Naive thymus-derived CD4-positive, alpha-beta T cell (primary cell): Measurements from ENCODE around the gene CRTC1. TPM values are rescaled to one million over a fixed set of nuclear protein-coding genes. Genes with fewer than 3 reads are reported as not detected.

Experiments
- ATAC-seq: fragments of 150-1000 bp; cut with Tn5 transposase; 2 replicates; pipeline ENCODE4 v1.10.0; 2021; ENCODE audit warnings: mild to moderate bottlenecking, moderate library complexity
- CTCF ChIA-PET: fragments of 350-600 bp; sonication (Branson Sonifier 250); formaldehyde crosslinking; loops from one replicate; lab custom pipeline; 2021; ENCODE audit warnings: antibody characterized with exemption; lab: Charles Lee
- POLR2A ChIA-PET: fragments of 350-600 bp; sonication (Branson Sonifier 250); formaldehyde crosslinking; loops from one replicate; lab custom pipeline; 2021; ENCODE audit warnings: antibody characterized with exemption, inconsistent platforms; lab: Charles Lee
- DNase-seq, 9 donors: peaks; one replicate each; pipeline versions ENCODE4 v3.0.0 to v3.0.0-alpha.2; 2020 to 2022; ENCODE audit warnings: mixed read lengths in 1 of 9
- H3K27ac ChIP-seq: one replicate; pipeline ENCODE4 v1.7.0; 2013; ENCODE audit warnings: mild to moderate bottlenecking, low read depth, low read length, moderate library complexity
- H3K27me3 ChIP-seq, 2 donors: one replicate each; pipeline ENCODE4 v1.7.0; 2013; ENCODE audit warnings: low read length in 2 of 2, mild to moderate bottlenecking in 2 of 2, moderate library complexity in 2 of 2; ENCODE audit not compliant: control insufficient read depth in 2 of 2, insufficient read depth in 2 of 2
- H3K36me3 ChIP-seq, 3 experiments: 1 replicate in 2 of 3; 2 replicates in 1 of 3; pipeline ENCODE4 v1.7.0; 2013; ENCODE audit warnings: low read length in 3 of 3, mild to moderate bottlenecking in 3 of 3, moderate library complexity in 1 of 3; ENCODE audit not compliant: insufficient read depth in 3 of 3, control insufficient read depth in 2 of 3
- H3K4me1 ChIP-seq, 2 donors: one replicate each; pipeline ENCODE4 v1.7.0; 2013; ENCODE audit warnings: low read length in 2 of 2, mild to moderate bottlenecking in 2 of 2, moderate library complexity in 1 of 2; ENCODE audit not compliant: control insufficient read depth in 2 of 2, insufficient read depth in 2 of 2
- H3K4me3 ChIP-seq: 2 replicates; pipeline ENCODE4 v1.7.0; 2013; ENCODE audit warnings: mild to moderate bottlenecking, low read length
- H3K9me3 ChIP-seq, 3 experiments: 1 replicate in 2 of 3; 2 replicates in 1 of 3; pipeline ENCODE4 v1.7.0; 2013; ENCODE audit warnings: low read length in 3 of 3; ENCODE audit not compliant: control insufficient read depth in 2 of 3
- H3K27ac Mint-ChIP-seq, 9 donors: one replicate each; pipeline ENCODE4 v1.8.0; 2020 to 2022; ENCODE audit warnings: mixed read lengths in 9 of 9, mild to moderate bottlenecking in 8 of 9, moderate library complexity in 5 of 9, inconsistent platforms in 2 of 9
- H3K27me3 Mint-ChIP-seq, 5 donors: one replicate each; pipeline ENCODE4 v1.8.0; 2021 to 2022; ENCODE audit warnings: mixed read lengths in 5 of 5, mild to moderate bottlenecking in 1 of 5
- H3K36me3 Mint-ChIP-seq, 5 donors: one replicate each; pipeline ENCODE4 v1.8.0; 2020 to 2022; ENCODE audit warnings: mixed read lengths in 5 of 5, mild to moderate bottlenecking in 3 of 5, inconsistent platforms in 1 of 5
- H3K4me1 Mint-ChIP-seq, 7 donors: one replicate each; pipeline ENCODE4 v1.8.0; 2020 to 2022; ENCODE audit warnings: mixed read lengths in 7 of 7, mild to moderate bottlenecking in 3 of 7, inconsistent platforms in 1 of 7
- H3K4me3 Mint-ChIP-seq, 10 donors: one replicate each; pipeline ENCODE4 v1.8.0; 2020 to 2022; ENCODE audit warnings: mild to moderate bottlenecking in 10 of 10, mixed read lengths in 10 of 10, moderate library complexity in 6 of 10, inconsistent platforms in 2 of 10
- H3K9me3 Mint-ChIP-seq, 11 donors: one replicate each; pipeline ENCODE4 v1.8.0; 2020 to 2022; ENCODE audit warnings: mixed read lengths in 11 of 11, mild to moderate bottlenecking in 4 of 11, inconsistent platforms in 1 of 11, moderate library complexity in 1 of 11
- intact Hi-C, 2 donors: fragments of 100-400 bp; cut with micrococcal nuclease; formaldehyde crosslinking; loops; one replicate each; pipeline ENCODE4 v1.15.1; 2023
- polyA plus RNA-seq, 2 donors: library from polyadenylated mRNA; unstranded; fragments of 300-500 nt; fragmentation: Illumina TruSeq; gene quantifications; one replicate each; pipeline ENCODE4 v1.2.3, GENCODE V29; 2021
- total RNA-seq, 6 experiments: library from RNA in 5 of 6; stranded (reverse) in 5 of 6; gene quantifications; 1 replicate in 5 of 6; 2 replicates in 1 of 6; pipeline ENCODE4 v1.2.3 and lab custom pipeline; 2021 to 2026

The CRTC1 gene
- total and polyA plus RNA-seq, 7 experiments from 2014 or later = 0.97 to 23.4 (median 20.5) TPM

- Mint-ChIP-seq H3K4me3 (peak overlapping the region; percentile 72 to 90 (median 81)), H3K9me3 (peaks cover 0 to 8% (median 0%) of the 10 kb centered on the region in 11 donors), H3K27me3 (peaks cover 59 to 85% (median 68%) of the 10 kb centered on the region in 5 donors), H3K36me3 (peaks cover 0 to 8% (median 0%) of the 10 kb centered on the region in 5 donors), H3K27ac (peak overlapping the region in 2 of 9 donors; percentile 31 to 49), H3K4me1 (peaks cover 22 to 55% (median 40%) of the 10 kb centered on the region in 7 donors)
- ChIA-PET POLR2A (interaction anchor here (1.1 kb wide), 1 partner anchor 176 kb away, joined by 3 read pairs; the partner anchor contains the start of gene TMEM59L), CTCF (no interaction called here)
- DNase-seq (no peak), ATAC-seq (no peak)
- intact Hi-C loops = loop anchor here (5.0 to 10.0 kb wide), 2 partner anchors 46 to 176 kb away; partner anchors contain the start of genes TMEM59L (in 1 of the 2) and UPF1 (in 1 of the 2)
- H3K27me3 ChIP-seq = peaks cover 5 to 26% of the 10 kb centered on the region in 2 donors
- H3K9me3 ChIP-seq = no peaks in the 10 kb centered on the region
- no peak overlapping the region for H3K27ac ChIP-seq
- H3K4me3 ChIP-seq = no peak overlapping the region
- H3K4me1 ChIP-seq = peaks cover 11 to 20% of the 10 kb centered on the region in 2 donors
- H3K36me3 ChIP-seq = no peaks in the 10 kb centered on the region
Measured at GRCh38 chr19:18788529-18789421, 105.3 kb downstream of the CRTC1 start.

GRCh38 chr19:18789422-18789869 lies 106.0 kb downstream of the CRTC1 start:
- Mint-ChIP-seq H3K27me3 (peaks cover 61 to 85% (median 72%) of the 10 kb centered on the region in 5 donors), H3K27ac (peak overlapping the region in 2 of 9 donors; percentile 31 to 49), H3K4me1 (peaks cover 22 to 55% (median 37%) of the 10 kb centered on the region in 7 donors), H3K4me3 (peak overlapping the region; percentile 72 to 90 (median 81)), H3K9me3 (peaks cover 0 to 8% (median 0%) of the 10 kb centered on the region in 11 donors), H3K36me3 (peaks cover 0 to 8% (median 0%) of the 10 kb centered on the region in 5 donors)
- ChIA-PET CTCF (no interaction called here), POLR2A (interaction anchor here (1.1 kb wide), 1 partner anchor 177 kb away, joined by 3 read pairs; the partner anchor contains the start of gene TMEM59L)
- Histone ChIP-seq H3K9me3 (no peaks in the 10 kb centered on the region), H3K36me3 (no peaks in the 10 kb centered on the region), H3K27ac (no peak overlapping the region), H3K27me3 (peaks cover 5 to 26% of the 10 kb centered on the region in 2 donors), H3K4me3 (no peak overlapping the region), H3K4me1 (peaks cover 11 to 20% of the 10 kb centered on the region in 2 donors)
- intact Hi-C loops = loop anchor here (5.0 to 10.0 kb wide), 2 partner anchors 45 to 177 kb away; partner anchors contain the start of genes TMEM59L (in 1 of the 2) and UPF1 (in 1 of the 2)
- no peak for DNase-seq
- ATAC-seq = no peak

DNA sequence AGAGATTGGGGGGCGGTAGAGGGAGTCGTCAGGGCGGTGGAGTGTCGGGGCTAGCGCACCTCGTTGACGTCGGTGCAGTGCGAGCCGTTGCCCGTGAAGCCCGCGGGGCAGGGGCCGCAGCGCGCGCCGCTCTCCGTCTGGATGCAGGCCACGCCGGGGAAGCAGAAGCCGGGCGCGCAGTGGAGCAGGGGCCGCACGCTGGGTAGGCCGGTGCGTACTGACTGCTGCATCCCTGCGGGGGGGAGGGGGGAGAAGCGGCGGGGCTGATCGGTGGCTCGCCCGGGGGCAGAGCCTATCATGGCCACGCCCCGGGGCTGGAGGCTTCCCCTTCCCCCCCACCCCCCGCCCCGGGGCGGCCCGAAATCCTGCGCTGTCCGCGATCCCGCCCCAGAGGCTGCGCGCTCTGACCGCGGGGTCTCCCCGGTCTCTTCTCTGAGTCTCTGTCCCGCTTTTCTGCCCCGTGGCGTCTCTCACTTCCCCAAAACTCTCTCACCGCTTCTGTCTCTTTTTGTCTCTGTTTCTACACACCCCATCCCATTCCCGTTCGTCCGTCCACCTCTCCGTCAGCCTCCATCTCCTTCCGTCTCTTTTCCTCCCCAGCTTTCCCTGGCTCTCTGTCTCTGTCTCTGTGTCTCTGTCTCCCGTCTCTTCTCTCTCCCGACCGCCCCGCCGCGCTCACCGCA lies 106.5 kb downstream of the CRTC1 start:
- ChIA-PET CTCF (no interaction called here), POLR2A (interaction anchor here (1.1 kb wide), 1 partner anchor 178 kb away, joined by 3 read pairs; the partner anchor contains the start of gene TMEM59L)
- no peaks in the 10 kb centered on the region for H3K9me3 ChIP-seq
- H3K4me1 ChIP-seq = peaks cover 11 to 20% of the 10 kb centered on the region in 2 donors
- H3K9me3 Mint-ChIP-seq = peaks cover 0 to 8% (median 0%) of the 10 kb centered on the region in 11 donors
- H3K36me3 ChIP-seq = no peaks in the 10 kb centered on the region
- peak overlapping the region; percentile 68 to 90 (median 84) for H3K4me3 Mint-ChIP-seq
- no peak overlapping the region for H3K4me3 ChIP-seq
- H3K4me1 Mint-ChIP-seq = peaks cover 22 to 49% (median 37%) of the 10 kb centered on the region in 7 donors
- ATAC-seq (peak; percentile 31), DNase-seq (no peak)
- H3K36me3 Mint-ChIP-seq = peaks cover 0 to 8% (median 0%) of the 10 kb centered on the region in 5 donors
- peaks cover 5 to 26% of the 10 kb centered on the region in 2 donors for H3K27me3 ChIP-seq
- no peak overlapping the region for H3K27ac ChIP-seq
- peaks cover 64 to 88% (median 72%) of the 10 kb centered on the region in 5 donors for H3K27me3 Mint-ChIP-seq
- H3K27ac Mint-ChIP-seq = peak overlapping the region in 1 of 9 donors; percentile 69
- intact Hi-C loops = loop anchor here (5.0 to 10.0 kb wide), 2 partner anchors 45 to 178 kb away; partner anchors contain the start of genes TMEM59L (in 1 of the 2) and UPF1 (in 1 of the 2)

DNA sequence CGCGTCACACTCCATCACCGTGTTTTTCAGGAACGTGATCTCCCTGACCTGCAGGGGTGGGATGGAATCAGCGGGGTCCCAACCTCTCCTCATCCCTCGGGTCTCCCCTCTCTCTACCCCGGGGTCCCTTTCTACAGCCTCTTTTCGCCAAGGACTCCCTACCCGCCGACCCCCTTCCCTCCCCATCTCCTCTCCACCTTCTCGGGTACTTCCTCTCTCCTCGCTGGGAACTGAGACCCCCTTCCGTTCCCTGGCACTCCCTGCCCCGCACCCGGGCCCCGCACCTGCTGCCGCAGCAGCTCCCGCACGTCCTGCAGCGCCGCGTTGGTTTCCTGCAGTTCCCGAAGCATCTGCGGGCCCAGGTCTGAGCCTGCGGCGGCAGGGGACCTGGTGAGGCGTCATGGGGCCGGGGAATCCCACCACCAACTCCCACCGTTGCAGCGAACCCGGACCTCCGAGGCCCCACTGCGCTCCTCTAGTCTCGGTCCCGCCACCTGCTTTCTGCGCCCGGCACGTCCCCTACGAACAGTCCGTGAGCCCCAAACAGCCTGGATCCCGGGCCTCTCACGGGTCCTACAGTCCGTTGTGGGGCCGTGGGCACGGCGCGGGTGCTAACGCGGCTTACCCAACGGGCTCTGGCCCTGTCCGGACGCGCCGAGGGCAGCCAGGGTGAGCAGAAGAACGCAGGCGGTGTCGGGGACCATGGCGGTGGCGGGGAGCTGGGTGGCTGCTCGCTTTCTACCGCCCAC lies 107.3 kb downstream of the CRTC1 start, which contains the start of gene COMP:
COMP (minus strand) TSS at position 740 of the 749 bp plus-strand sequence; CDS start at position 704, 36 bp downstream.
- H3K36me3 ChIP-seq = no peaks in the 10 kb centered on the region
- H3K4me3 ChIP-seq = no peak within 1 kb of the TSS
- peaks cover 11 to 20% of the 10 kb centered on the region in 2 donors for H3K4me1 ChIP-seq
- CTCF ChIA-PET = no interaction called here
- no peak for DNase-seq
- Mint-ChIP-seq H3K36me3 (peaks cover 0 to 8% (median 0%) of the 10 kb centered on the region in 5 donors), H3K4me3 (peak within 1 kb of the TSS; percentile 68 to 90 (median 84)), H3K27me3 (peaks cover 59 to 87% (median 66%) of the 10 kb centered on the region in 5 donors), H3K4me1 (peaks cover 18 to 42% (median 31%) of the 10 kb centered on the region in 7 donors), H3K9me3 (peaks cover 0 to 8% (median 0%) of the 10 kb centered on the region in 11 donors), H3K27ac (peak within 1 kb of the TSS in 1 of 9 donors; percentile 69)
- no peaks in the 10 kb centered on the region for H3K9me3 ChIP-seq
- intact Hi-C loops = no loop called here
- POLR2A ChIA-PET = no interaction called here
- H3K27me3 ChIP-seq = peaks cover 5 to 26% of the 10 kb centered on the region in 2 donors
- no peak for ATAC-seq
- no peak within 1 kb of the TSS for H3K27ac ChIP-seq

GRCh38 chr19:18791315-18791678 lies 107.8 kb downstream of the CRTC1 start:
- POLR2A ChIA-PET = no interaction called here

More at GRCh38 chr19:18791315-18791678, 107.8 kb downstream of the CRTC1 start:
- Histone ChIP-seq H3K27me3 (peaks cover 5 to 26% of the 10 kb centered on the region in 2 donors), H3K36me3 (no peaks in the 10 kb centered on the region), H3K27ac (no peak overlapping the region), H3K4me3 (no peak overlapping the region), H3K9me3 (no peaks in the 10 kb centered on the region), H3K4me1 (peaks cover 11 to 20% of the 10 kb centered on the region in 2 donors)
- Mint-ChIP-seq H3K36me3 (peaks cover 0 to 8% (median 0%) of the 10 kb centered on the region in 5 donors), H3K27me3 (peaks cover 58 to 86% (median 66%) of the 10 kb centered on the region in 5 donors), H3K4me1 (peaks cover 14 to 36% (median 25%) of the 10 kb centered on the region in 7 donors), H3K4me3 (peak overlapping the region in 4 of 10 donors; percentile 54 to 90 (median 67)), H3K27ac (no peak overlapping the region), H3K9me3 (peaks cover 0 to 8% (median 0%) of the 10 kb centered on the region in 11 donors)
- CTCF ChIA-PET = no interaction called here
- intact Hi-C loops = no loop called here
- ATAC-seq = no peak
- DNase-seq = no peak
